Stimulated activated CD8-positive, alpha-beta memory T cell treated with anti-CD3 and anti-CD28 coated beads, Interleukin-2, amount 100 ng/mL, for 48 hours (primary cell): ENCODE results near the gene ZNF692.
"Not testable (repeated sequence)": the region's sequence is repeated elsewhere in the genome, so short reads cannot be mapped to it uniquely, and the experiment has no call there.

ENCODE experiments used
- DNase-seq, 2 donors: peaks; one replicate each; pipeline ENCODE4 v3.0.0-alpha.2; 2020; ENCODE audit warnings: low read depth in 2 of 2

ZNF692 gene

DNA sequence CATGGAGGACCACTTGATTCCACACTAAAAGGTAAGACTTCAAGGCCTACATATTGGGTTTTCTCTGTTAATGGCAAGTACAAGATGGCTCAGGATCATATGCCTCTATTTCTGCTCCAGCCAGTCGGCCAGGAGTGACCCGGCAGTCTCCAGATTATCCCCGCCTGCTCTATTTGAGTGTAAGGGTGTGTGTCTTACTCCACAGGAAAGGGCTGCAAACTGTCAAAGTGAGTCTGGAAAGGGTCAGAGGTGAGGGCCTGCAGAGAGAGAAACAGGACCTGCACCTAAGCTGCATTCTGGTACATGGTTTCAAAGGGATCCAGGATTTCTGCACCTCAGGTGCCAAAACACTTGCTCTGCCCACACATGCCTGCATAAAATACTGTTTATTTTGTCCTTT, 9.2 kb downstream of the ZNF692 start:
- DNase-seq, result no peak

DNA sequence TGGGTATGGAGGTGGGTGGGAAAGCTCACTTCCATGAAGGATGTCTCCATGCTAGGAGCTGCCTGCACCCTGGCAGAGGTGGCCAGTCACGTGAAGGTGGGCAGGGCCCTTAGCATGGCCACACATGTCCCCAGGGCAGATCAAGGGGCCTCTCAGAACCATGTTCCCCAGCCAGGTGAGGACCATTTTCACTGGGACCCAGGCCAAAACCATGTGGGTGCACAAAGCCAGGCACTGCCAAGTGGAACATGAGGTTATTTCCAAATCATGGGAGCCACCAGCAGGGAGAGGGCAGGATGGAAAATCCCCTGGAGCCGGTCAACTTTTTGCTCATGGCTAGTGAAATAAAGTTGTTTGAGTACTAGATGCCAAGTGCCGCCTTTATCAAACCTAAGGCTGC, 9.7 kb downstream of the ZNF692 start:
- no peak for DNase-seq

DNA sequence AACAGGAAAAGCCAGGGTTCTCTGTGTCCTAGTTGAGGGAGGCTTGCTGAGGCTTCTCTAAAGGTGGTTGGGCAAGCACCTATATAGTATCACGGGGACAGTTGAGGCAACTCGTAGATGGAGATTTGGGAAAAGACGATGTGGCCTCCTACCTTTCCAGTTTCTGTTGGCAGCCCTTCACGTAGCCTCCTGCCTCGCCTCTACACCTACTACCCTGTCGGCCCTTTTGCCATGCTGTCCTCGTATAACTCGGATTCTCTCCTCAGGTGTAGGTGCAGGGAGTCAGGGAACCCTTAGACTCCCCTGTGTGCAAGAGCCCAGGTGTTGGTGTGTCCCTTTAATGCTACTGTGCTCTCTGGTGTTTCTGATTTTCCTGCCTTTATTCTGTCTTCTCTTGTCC, 10.3 kb downstream of the ZNF692 start:
- DNase-seq, result no peak

DNA sequence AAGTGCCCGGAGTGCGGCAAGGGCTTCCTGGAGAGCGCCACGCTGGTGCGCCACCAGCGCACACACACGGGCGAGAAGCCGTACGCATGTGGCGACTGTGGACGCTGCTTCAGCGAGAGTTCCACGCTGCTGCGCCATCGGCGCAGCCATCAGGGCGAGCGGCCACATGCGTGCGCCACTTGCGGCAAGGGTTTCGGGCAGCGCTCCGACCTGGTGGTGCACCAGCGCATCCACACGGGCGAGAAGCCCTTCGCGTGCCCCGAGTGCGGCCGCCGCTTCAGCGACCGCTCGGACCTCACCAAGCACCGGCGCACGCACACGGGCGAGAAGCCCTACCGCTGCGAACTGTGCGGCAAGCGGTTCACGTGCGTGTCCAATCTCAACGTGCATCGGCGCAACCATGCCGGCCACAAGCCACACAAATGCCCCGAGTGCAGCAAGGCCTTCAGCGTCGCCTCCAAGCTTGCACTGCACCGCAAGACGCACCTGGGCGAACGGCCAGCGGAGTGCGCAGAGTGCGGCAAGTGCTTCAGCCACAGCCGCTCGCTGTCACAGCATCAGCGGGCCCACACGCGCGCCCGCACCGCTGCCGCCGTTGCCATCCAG, 10.8 kb downstream of the ZNF692 start:
- DNase-seq, result no peak

DNA sequence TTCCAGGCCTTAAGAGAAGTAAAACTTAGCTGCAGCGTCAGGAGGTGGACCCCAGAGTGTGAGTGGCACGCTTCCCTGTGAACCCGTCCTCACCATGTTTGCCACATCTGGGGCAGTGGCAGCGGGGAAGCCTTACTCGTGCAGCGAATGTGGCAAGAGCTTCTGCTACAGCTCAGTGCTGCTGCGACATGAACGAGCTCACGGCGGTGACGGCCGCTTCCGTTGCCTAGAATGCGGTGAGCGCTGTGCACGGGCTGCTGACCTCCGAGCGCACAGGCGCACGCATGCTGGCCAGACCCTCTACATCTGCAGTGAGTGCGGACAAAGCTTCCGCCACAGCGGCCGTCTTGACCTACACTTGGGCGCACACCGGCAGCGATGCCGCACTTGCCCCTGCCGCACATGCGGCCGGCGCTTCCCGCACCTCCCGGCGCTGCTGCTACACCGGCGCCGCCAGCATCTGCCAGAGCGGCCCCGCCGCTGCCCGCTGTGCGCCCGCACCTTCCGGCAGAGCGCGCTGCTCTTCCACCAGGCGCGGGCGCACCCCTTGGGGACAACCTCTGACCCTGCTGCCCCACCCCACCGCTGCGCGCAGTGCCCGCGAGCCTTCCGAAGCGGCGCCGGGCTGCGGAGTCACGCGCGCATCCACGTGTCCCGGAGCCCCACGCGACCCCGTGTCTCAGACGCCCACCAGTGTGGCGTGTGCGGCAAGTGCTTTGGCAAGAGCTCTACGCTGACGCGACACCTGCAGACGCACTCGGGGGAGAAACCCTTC, 11.5 kb downstream of the ZNF692 start:
- no peak for DNase-seq

DNA sequence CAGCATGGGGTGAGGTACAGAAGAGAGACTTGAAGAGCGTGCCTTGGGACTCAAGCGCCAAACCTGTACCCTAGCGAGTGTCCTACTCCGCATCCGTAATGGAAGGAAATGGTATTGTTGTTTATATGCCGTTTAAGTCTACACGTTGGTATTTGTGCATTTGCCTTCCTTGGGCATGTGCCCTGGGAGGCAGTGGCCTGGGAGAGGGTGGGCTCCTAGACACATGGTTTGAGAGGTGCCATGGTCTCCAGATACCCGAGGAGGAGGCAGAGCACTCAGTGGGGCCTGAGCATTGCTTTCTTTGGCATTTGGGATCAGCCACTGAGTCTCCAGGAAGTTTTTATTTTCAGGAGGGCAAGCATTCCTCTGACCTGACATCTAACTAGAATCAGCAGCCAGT, 14.4 kb downstream of the ZNF692 start:
- DNase-seq, result no peak

DNA sequence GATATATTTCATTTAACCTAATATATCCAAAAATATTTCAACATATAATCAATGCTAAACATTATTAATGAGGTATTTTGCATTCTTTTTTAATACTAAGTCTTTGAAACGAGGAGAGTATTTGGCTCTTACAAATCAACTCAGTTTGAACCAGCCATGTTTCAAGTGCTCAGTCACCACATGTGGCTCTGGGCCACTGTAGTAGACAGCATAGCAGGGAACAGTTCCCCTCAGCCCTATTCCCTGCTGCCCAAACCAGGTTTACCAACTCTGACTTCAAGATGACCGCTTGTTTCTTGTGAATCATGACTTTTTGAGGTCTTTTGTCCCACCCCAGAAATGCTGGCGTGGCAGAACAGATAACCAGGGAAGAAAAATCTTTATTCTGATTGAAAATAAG, 15.2 kb downstream of the ZNF692 start:
- no peak for DNase-seq

DNA sequence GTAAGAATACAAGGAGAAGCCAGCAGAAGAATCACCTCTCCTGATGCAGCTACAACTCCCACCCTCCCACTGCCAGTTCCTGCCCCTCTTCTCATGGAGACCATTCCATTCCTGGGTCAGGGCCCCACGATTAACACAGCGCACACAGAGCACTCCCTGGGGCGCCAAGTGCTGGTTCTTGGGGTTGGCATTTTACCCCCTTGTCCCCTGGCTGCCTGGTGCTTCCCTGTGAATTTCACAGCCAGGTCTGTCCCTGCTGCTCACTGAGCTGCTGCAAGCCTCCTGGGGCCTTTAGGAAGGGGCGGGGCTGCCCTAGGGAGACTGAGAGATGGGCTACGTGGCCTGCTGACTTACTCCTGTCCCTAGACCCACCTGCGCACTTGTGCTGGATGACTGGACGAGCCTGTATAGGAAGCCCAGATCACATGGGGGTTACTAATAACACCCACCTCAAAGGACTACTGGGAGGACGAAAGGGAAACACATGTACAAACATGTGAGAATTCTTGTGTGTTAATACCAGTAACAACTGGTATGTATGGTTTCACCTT, 16.0 kb downstream of the ZNF692 start:
- no peak for DNase-seq

DNA sequence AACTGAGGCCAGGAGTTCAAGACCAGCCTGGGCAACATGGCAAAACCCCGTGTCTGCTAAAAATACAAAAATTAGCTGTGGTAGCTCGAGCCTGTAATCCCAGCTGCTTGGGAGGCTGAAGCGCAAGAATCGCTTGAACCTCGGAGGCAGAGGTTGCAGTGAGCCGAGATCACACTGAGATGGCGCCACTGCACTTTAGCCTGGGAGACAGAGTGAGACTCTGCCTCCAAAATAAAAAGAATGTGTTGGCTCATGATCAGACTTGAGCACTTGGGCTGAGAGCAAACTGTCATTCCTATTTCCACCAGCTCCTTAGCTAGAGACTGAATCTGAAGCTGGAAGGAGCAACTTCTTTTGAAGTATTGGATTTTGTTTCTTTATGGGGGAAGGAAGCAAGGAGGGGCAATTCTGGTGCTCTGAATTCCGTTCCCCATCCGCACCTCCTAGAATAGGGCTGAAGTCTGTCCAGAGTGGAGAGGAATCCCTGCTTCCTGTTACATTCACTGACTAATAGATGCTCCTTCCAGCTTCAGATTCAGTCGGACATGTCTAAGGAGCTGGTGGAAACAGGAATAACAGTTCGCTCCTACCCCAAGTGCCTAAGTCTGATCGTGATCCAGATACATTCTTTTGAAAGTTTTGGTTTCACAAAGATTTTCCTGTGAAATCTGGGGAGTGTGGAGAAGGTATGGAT, 17.0 kb downstream of the ZNF692 start:
- DNase-seq, result no peak

DNA sequence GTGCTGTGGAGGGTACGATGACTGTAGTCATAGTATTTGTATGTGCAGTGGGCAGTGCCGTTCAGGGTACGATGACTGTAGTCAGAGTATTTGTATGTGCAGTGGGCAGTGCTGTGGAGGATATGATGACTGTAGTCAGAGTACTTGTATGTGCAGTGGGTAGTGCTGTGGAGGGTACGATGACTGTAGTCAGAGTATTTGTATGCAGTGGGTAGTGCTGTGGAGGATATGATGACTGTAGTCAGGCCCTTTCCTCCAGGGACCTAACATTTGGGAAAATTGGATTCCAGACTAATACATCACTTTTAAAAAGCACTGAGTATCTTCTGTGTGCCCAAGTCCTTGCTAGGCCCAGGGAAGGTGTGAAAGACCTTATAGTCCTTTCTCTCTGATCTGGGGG, 17.9 kb downstream of the ZNF692 start:
- no peak for DNase-seq

DNA sequence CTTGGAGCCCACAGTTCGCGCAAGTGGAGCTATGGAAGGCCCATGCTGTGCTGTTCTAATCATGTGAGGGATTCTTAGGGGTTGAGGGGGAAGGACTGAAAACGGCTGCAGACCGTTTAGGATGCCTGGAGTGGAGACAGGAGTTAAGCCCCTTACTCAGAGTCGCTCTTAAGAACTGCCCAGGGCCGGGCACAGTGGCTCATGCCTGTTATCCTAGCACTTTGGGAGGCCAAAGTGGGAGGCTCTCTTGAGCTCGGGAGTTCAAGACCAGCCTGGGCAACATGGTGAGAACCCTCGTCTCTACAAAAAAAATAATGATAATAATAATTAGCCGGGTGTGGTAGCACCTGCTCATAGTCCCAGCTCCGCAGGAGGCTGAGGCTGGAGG, 19.7 kb downstream of the ZNF692 start:
- DNase-seq, result no peak

DNA sequence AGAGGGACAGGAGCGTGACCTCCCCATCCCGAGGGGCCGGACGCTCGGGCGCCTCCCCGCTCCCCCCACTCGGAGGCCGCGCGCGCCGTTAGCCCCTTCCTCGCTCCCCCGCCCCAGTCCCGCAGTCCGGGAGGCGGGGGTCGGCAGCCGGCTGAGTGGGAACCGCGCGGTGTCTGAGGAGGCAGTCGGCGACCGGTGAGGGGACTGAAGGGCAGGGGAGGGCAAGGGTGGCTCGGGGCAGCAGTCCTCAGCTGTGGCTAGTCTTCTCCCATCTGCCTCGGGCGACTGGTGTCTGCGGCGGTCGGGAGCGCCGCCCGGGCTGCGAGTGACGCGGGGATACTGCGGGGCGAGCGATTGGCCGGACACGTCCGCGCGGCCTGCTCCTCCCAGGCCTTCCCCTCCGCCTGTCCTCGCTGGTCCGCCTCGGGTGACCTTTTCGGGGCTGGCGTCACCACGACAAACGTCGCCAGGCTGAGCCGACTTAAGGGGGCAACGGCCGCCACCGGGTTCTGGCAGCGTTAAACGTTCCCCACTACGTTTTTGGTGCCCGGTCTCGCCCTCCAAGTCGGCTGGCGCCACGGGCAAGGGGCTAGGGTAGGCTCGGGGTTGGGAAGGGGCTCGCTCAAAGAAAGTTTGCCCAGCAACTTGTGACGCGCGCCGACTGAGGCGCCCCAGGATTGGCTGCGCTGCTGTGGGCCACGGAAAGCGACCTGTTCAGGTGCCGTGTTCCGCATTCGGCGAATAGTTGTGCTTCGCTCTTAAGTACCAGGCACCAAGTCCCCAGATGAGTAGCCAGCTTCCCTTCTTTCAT, 20.3 kb downstream of the ZNF692 start:
- peak; percentile 71 for DNase-seq

DNA sequence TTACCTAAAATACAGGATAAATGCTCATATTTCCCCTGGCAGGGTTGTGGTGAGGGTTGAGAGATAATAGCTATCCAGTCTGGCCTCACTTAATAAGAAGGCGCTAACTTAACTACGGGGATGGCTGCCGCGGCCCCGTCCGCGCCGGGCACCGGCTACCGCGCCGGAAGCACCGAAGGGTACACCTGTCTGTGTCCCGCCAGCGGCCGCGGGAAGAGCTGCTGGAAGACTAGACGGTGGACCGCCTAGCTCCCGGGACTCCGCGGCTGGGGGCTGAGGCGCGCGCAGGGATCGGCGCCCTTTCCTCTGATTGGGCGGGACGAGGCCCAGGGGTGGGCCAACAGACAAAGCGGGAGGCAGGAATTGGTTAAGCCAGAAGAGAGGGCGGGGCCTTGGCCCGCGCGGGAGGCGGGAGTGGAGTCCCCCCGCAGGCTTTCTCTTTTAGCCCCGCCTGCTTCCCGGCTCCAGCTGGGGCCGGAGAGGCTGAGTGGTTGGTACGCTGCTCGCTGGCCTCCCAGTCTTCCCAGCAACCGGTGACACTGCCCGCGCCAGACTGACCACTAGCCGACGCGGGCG, 21.0 kb downstream of the ZNF692 start, which contains the start of gene ZNF672:
ZNF672 (plus strand) TSS at position 444 of the 576 bp plus-strand sequence. CDS start 9,051 bp downstream, outside the sequence.
- peak; percentile 89 to 90 for DNase-seq

DNA sequence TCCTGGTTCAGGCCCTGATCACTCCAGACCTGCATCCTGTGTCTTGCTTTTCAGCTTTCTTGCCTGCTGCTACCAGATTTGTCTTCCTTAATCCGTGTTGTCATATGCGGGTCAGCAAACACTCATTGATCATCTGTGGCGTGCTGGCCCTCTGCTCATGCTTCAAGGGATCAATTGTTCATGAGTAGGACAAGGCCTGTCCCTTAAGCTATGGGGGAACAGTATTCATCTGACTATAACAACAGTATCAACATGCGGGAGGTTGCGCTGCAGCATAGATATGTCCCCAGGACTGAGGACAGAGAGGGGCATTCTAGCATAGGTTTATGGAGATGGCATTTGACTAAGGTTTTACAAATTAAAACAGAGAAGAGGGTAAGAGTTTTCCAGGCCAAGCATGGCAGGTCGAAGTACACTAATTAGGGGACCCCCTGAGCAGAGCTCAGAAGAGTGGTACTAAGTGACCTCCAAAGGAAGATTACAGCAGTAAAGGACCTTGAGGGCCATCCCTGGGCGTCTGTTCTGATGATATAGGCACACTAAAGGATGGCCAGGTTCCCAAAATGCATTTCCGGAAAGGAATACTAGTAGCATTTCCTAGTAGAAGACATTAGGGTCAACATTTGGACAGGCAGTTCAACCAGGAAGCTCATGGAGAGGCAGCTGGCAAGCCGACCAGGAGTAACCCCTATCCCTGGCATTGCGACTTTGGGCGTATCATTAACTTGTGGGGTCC, 21.7 kb downstream of the ZNF692 start:
- DNase-seq, result no peak

DNA sequence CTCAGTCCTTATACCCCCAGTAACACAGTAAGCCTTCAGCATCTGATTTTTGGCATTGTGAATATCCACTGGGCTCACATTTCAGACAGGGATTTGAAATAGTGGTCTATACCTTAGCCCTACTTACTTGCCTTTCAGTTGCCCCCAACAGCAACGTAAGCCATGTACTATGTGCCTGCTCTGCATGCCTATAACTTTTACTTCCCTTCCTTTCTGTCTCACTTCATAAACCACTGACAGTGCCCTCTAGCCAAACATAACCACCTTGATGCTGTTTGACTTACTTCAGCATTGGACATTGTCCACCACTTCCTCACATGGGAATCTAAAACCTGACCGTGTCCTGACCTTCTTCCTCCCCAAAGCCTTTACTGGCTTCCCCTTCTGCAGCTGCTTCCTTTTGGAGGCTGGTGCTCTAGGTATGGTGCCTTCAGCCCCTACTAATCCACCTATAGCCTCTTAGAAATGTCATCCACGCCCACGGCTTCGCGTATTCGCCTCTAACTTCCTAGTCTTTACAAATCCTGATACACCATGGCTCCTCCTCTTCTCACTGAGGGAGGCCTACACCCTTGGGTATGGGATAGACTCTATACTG, 24.4 kb downstream of the ZNF692 start:
- DNase-seq, result no peak

DNA sequence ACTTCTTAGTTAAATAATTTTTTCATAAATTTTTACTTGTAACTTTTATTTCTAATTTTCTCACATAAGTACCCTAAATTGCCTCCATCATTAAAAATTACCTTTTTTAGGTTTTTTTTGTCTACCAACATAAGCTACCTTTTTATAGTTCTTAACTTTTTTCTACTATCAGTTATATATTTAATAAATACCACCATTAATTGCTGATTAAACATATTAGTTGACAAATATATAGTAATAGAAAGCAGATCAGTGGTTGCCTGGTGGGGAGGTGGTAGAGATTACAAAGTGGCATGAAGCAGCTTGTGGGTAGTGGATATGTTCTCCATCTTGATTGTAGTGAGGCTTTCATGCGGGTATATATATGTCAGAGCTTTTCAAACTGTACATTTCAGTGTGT, 27.0 kb downstream of the ZNF692 start:
- DNase-seq, result no peak

DNA sequence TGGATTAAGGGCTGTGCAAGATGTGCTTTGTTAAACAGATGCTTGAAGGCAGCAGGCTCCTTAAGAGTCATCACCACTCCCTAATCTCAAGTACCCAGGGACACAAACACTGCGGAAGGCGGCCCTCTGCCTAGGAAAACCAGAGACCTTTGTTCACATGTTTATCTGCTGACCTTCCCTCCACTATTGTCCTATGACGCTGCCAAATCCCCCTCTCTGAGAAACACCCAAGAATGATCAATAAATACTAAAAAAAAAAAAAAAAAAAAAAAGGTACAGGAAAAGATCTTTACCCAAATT, 28.2 kb downstream of the ZNF692 start:
- not testable (repeated sequence) for DNase-seq

DNA sequence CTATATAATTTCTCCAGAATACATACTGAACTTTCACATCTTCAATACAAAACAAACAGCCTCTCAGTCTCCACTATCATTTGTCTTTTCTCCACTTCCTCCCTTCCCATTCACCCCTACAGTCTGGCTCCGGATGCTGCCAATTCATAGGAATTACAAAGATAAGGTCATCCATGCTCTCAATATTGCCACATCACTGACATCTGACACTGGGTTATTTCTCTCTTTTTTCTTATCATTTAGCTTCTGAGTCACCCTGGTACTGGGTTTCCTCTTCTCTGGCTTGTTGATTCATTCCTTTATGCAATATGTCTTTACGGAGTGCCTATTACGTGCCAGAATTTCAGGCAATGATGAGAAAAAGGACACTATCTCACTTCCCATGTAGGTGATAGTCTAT, 30.0 kb downstream of the ZNF692 start:
- no peak for DNase-seq

DNA sequence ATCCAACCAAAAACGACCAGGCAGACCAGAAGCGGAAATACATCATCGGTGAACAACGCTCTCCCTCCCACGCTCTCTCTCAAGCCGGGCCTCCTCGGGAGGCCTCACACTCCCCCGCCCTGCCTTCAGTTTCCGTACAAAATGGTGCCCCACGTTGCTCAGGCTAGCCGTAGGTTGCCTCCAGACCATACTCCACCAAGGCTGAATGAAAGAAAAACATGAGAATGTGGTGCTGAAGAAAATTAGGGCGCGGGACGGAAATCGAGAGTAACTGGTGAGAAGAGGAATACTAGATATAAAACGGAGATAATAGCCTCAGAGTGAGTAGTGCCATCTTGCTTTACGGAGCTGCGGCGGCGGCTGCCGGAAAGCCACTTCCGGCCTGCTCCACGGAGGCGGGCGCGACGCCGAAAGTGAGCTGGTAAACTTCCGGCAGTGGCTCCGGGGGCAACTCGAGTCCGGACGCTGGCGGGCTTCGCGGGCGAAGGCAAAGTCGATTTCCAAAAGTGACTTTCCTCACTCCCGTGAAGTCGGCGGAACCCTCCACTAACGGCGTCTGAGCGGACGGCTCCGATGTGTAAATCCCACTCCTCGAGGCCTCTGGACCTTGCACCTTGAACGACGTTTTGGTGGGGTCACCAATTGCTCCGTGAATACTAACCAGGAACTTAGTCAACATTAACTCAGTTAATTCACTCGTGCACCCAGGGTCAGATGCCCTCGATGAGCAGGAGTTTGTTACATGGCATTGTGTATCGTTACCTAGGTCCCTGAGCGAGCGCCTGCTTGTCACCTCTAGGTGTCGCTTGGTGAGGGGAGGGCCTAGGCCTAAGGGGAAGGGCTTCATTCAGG, 32.8 kb downstream of the ZNF692 start, which contains the start of gene SH3BP5L:
SH3BP5L (minus strand) TSS at position 7 of the 852 bp plus-strand sequence. CDS start 980 bp downstream, outside the sequence.
- DNase-seq, result peak; percentile 80 to 84

DNA sequence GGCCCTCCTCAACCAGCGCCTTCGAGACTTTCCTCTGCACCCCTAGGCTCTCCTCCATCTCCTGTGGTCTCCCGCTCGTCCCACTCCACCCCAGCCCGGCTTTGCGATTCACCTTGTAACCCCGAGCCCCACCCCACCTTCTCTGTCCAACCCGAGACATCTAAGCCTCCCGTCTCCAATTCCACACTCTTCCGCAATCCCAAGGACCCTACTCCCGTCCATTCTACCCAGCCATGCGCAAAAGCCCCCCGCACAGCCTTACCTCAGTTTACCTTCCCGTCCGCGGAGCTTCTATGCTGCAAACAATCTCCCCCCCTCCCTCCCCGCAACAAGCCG, 33.3 kb downstream of the ZNF692 start:
- no peak for DNase-seq
